Stimulated activated CD8-positive, alpha-beta memory T cell treated with anti-CD3 and anti-CD28 coated beads, Interleukin-12 subunit alpha, Interleukin-12 subunit beta, amount 100 ng/mL, for 4 hours (primary cell): ENCODE results near the gene MT1F.

Experiments used
- DNase-seq: peaks from one replicate; pipeline ENCODE4 v3.0.0-alpha.2; 2020; ENCODE audit warnings: low read depth

Gene MT1F

GRCh38 chr16:56700195-56700594 lies 42.4 kb downstream of the MT1F start:
- no peak for DNase-seq

DNA sequence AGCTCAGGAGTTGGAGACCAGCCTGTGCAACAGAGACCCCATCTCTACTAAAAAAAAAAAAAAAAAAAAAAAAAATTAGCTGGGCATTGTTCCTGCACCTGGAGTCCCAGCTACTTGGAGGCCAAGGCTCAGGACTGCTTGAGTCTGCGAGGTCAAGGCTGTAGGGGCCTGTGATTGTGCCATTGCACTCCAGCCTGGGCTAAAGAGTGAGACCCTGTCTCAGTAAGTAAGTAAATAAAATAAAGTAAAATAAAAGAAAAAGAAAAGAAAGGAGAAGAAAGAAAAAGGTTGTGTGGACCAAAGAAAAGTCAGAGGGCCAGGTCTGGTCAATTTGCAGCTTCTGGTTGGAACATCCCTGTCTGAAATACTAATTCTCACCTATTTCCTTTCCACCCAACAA lies 42.9 kb downstream of the MT1F start:
- DNase-seq, result no peak

DNA sequence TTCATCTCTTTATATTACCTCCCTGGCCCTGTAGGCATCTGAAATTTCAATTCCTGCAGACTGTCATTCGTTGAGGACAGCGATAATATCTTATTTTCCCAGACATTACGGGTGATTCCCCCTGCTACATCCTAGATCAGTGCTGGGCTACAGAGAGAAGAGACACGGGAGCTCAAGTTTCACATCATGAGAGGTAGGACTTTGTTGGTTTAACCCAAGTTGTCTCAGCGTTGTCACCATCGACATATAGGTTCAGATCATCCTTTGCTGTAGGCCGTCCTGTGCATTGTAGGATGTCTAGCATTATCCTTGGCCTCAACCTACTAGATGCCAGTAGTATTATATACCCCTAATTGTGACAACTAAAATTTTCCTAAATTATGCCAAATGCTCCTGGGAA lies 43.8 kb downstream of the MT1F start:
- no peak for DNase-seq

- no peak for DNase-seq
Observed at GRCh38 chr16:56702836-56703235, 45.1 kb downstream of the MT1F start.
